HepG2 (cell line): ENCODE data around the gene PKDREJ. TPM values are rescaled to one million over a fixed set of nuclear protein-coding genes. Genes with fewer than 3 reads are reported as not detected.

Experiments
- ATAC-seq: fragments of 200-7000 bp; cut with Tn5 transposase; 3 replicates; pipeline ENCODE4 v1.9.1; 2020; ENCODE audit warnings: mild to moderate bottlenecking, moderate library complexity
- BruUV-seq: library from RNA; stranded (reverse); fragments of 400-500 nt; replicated peaks from 2 replicates; lab custom pipeline; 2021; lab: Mats Ljungman, UMichigan
- CTCF ChIA-PET: fragments of 300-600 bp; formaldehyde crosslinking; extraction: SDS; loops from one replicate; lab custom pipeline; 2021; ENCODE audit warnings: low total read pairs, inconsistent platforms, low intra/inter-chr PET ratio; lab: Yijun Ruan, JAX
- POLR2A ChIA-PET: fragments of 350-600 bp; sonication (Branson Sonifier 250); formaldehyde crosslinking; loops from one replicate; lab custom pipeline; 2020; ENCODE audit warnings: antibody characterized with exemption, inconsistent platforms; lab: Yijun Ruan, JAX
- DNase-seq: peaks from one replicate; pipeline ENCODE4 v3.0.0-alpha.2; 2015; ENCODE audit warnings: low spot score
- FAIRE-seq: peaks from 3 replicates; lab custom pipeline; 2011; peaks lifted over from hg19 to GRCh38; lab: Jason Lieb, UNC
- H2AFZ ChIP-seq: one replicate; pipeline ENCODE4 v1.6.1; 2011; ENCODE audit warnings: low read length, inconsistent platforms
- H3K27ac ChIP-seq: fragments of 300-600 bp; 3 replicates; pipeline ENCODE4 v1.8.0; 2011; ENCODE audit warnings: mixed run types, mild to moderate bottlenecking, mixed read lengths, low read length, inconsistent platforms; ENCODE audit not compliant: insufficient read depth; ENCODE audit errors: extremely low read length
- H3K27me3 ChIP-seq, 2 experiments: fragments of 200-600 bp in 1 of 2; 2 replicates in 1 of 2; 3 replicates in 1 of 2; pipeline versions ENCODE4 v1.6.0 to v1.8.0; 2011; ENCODE audit warnings: low read length in 2 of 2, mild to moderate bottlenecking in 2 of 2, moderate library complexity in 2 of 2, inconsistent platforms in 1 of 2; ENCODE audit not compliant: insufficient read depth in 2 of 2, control insufficient read depth in 1 of 2
- H3K36me3 ChIP-seq, 2 experiments: fragments of 200-600 bp in 1 of 2; replicated peaks in 1 of 2; 2 replicates in 1 of 2; 3 replicates in 1 of 2; pipeline versions ENCODE4 v1.5.1 to v1.8.0; 2011; ENCODE audit warnings: low read length in 2 of 2, inconsistent platforms in 1 of 2; ENCODE audit not compliant: insufficient read depth in 2 of 2, control insufficient read depth in 1 of 2
- H3K4me1 ChIP-seq: 2 replicates; pipeline ENCODE4 v1.5.1; 2012; ENCODE audit warnings: low read length, inconsistent platforms; ENCODE audit not compliant: insufficient read depth
- H3K4me2 ChIP-seq: 2 replicates; pipeline ENCODE4 v1.6.0; 2011; ENCODE audit warnings: low read depth, low read length, inconsistent platforms
- H3K4me3 ChIP-seq, 3 experiments: fragments of 200-600 bp in 1 of 3; sonication (generic), shearing (Covaris generic) in 1 of 3; replicated peaks in 1 of 3; 2 replicates each; pipeline ENCODE4 v1.5.1; 2011 to 2016; ENCODE audit warnings: low read length in 3 of 3, inconsistent platforms in 2 of 3, low read depth in 2 of 3, mild to moderate bottlenecking in 2 of 3, control low read depth in 1 of 3, mixed read lengths in 1 of 3; ENCODE audit not compliant: insufficient read depth in 1 of 3
- H3K79me2 ChIP-seq: one replicate; pipeline ENCODE4 v1.6.1; 2011; ENCODE audit warnings: low read length, inconsistent platforms; ENCODE audit not compliant: insufficient read depth
- H3K9ac ChIP-seq: 2 replicates; pipeline ENCODE4 v1.6.0; 2011; ENCODE audit warnings: mild to moderate bottlenecking, low read depth, low read length, inconsistent platforms; ENCODE audit not compliant: insufficient read depth
- H3K9me3 ChIP-seq: 2 replicates; pipeline ENCODE4 v1.5.1; 2012; ENCODE audit warnings: mild to moderate bottlenecking, low read length
- H4K20me1 ChIP-seq: 2 replicates; pipeline ENCODE4 v1.6.0; 2011; ENCODE audit warnings: inconsistent platforms, mild to moderate bottlenecking, low read length, moderate library complexity; ENCODE audit not compliant: insufficient read depth
- DZIP1 ChIP-seq: sonication (generic); formaldehyde crosslinking; IDR thresholded peaks from 2 replicates; pipeline ENCODE4 v1.5.0; 2020; ENCODE audit warnings: mild to moderate bottlenecking, missing genetic modification reagents
- HMG20A ChIP-seq: IDR thresholded peaks from 2 replicates; pipeline ENCODE4 v1.6.1; 2016; ENCODE audit warnings: borderline replicate concordance
- KMT2A ChIP-seq: sonication (generic); formaldehyde crosslinking; IDR thresholded peaks from 2 replicates; pipeline ENCODE4 v1.4.0; 2020; ENCODE audit warnings: missing genetic modification reagents
- MTA1 ChIP-seq: sonication (generic); formaldehyde crosslinking; IDR thresholded peaks from 2 replicates; pipeline ENCODE4 v1.4.0; 2020; ENCODE audit warnings: missing genetic modification reagents, mild to moderate bottlenecking, borderline replicate concordance
- PHF20 ChIP-seq: sonication (generic); formaldehyde crosslinking; IDR thresholded peaks from 2 replicates; pipeline ENCODE4 v1.5.0; 2020; ENCODE audit warnings: mild to moderate bottlenecking, missing genetic modification reagents
- PRDM10 ChIP-seq: sonication (generic); formaldehyde crosslinking; IDR thresholded peaks from 2 replicates; pipeline ENCODE4 v1.4.0; 2020; ENCODE audit warnings: low read depth, missing genetic modification reagents
- RBM22 ChIP-seq: fragments of 200-400 bp; formaldehyde crosslinking; optimal IDR thresholded peaks from 2 replicates; pipeline ENCODE3; 2017; ENCODE audit warnings: mild to moderate bottlenecking, low read length, moderate library complexity
- ZNF44 ChIP-seq: sonication (generic); formaldehyde crosslinking; IDR thresholded peaks from 2 replicates; pipeline ENCODE4 v1.5.1; 2020; ENCODE audit warnings: mild to moderate bottlenecking, missing genetic modification reagents
- WGBS: methylation state at CpG from one replicate; pipeline ENCODE4 v1.1.6; 2017; ENCODE audit warnings: low lambda C conversion rate; 5-methylcytosine and 5-hydroxymethylcytosine counted together
- in situ Hi-C: cut with HindIII; loops from 2 replicates; pipeline ENCODE4 v1.10.0; 2017; ENCODE audit warnings: low pct_unique_long_range_greater_than_20kb; ENCODE audit not compliant: extremely low pct_ligation_motif_present
- intact Hi-C: fragments of 100-400 bp; cut with micrococcal nuclease; formaldehyde crosslinking; loops from one replicate; pipeline ENCODE4 v1.10.0; 2022; ENCODE audit not compliant: unreplicated experiment
- polyA plus RNA-seq, 8 experiments: library from polyadenylated mRNA; depleted of rRNA in 3 of 8; stranded (reverse) in 7 of 8; unstranded in 1 of 8; fragments of >200 nt; fragmentation: Illumina TruSeq in 4 of 8; extraction: Trizol in 4 of 8; gene quantifications; 2 replicates each; pipeline versions ENCODE4 v1.2.1 to v1.2.3, GENCODE V29; 2011 to 2016; ENCODE audit warnings: low read depth in 4 of 8, missing spikeins in 1 of 8, mixed read lengths in 1 of 8; ENCODE audit not compliant: insufficient read depth in 1 of 8
- total RNA-seq, 5 experiments: library from RNA; depleted of rRNA; stranded (reverse); fragments of >200 nt; fragmentation: Illumina TruSeq; extraction: Trizol; gene quantifications; 2 replicates each; pipeline ENCODE4 v1.2.3, GENCODE V29; 2016; ENCODE audit warnings: low read depth in 1 of 5

The PKDREJ gene
- total and polyA plus RNA-seq, 2 of the 13 experiments (the other 11 are each of a cell fraction or from before 2014, with no cell fraction given): not detected

GRCh38 chr22:46239261-46240048 is 23.7 kb downstream of the PKDREJ start (continued):
- TF ChIP-seq DZIP1 (CRISPR knock-in tag) (no peak), KMT2A (CRISPR knock-in tag) (no peak)

GRCh38 chr22:46238541-46238940 is 24.6 kb downstream of the PKDREJ start:
- ChIA-PET POLR2A (no interaction called here), CTCF (no interaction called here)
- Histone ChIP-seq H3K27me3 (no peaks in the 10 kb centered on the region), H3K4me3 (no peak overlapping the region), H3K9ac (no peak overlapping the region), H3K27ac (no peak overlapping the region), H4K20me1 (no peaks in the 10 kb centered on the region), H2AFZ (no peak overlapping the region), H3K4me2 (no peak overlapping the region), H3K36me3 (peaks cover 6 to 32% of the 10 kb centered on the region in 2 experiments; a peak in 4 of 5 replicates), H3K79me2 (no peaks in the 10 kb centered on the region), H3K4me1 (peaks cover 14% of the 10 kb centered on the region), H3K9me3 (no peaks in the 10 kb centered on the region)
- no TSS peak for BruUV-seq
- 93% methylated on average over 14 of the region's 16 CpGs for WGBS
- FAIRE-seq: no peak
- in situ Hi-C loops: no loop called here
- intact Hi-C loops: no loop called here
- ATAC-seq: no peak
- no peak for DNase-seq
- no peak for TF ChIP-seq PRDM10 (CRISPR knock-in tag)
- TF ChIP-seq HMG20A: no peak
- peak; percentile 20 for TF ChIP-seq RBM22
- no peak for TF ChIP-seq ZNF44
- TF ChIP-seq PHF20 (CRISPR knock-in tag): no peak
- no peak for TF ChIP-seq MTA1 (CRISPR knock-in tag)
